Pancreas (tissue), 10 donors: Measurements from ENCODE around the gene RAB3GAP2. TPM values are rescaled to one million over a fixed set of nuclear protein-coding genes. Genes with fewer than 3 reads are reported as not detected.
A peak's percentile ranks its signal among the peaks of the same experiment; 100 is the strongest.

Source experiments
- ATAC-seq, 4 donors: fragments of 200-7000 bp; cut with Tn5 transposase; one replicate each; pipeline versions ENCODE4 v1.8.0 to v1.9.1; 2020; ENCODE audit warnings: mild to moderate bottlenecking in 4 of 4, moderate library complexity in 4 of 4
- DNase-seq, 6 donors: peaks; one replicate each; pipeline ENCODE4 v3.0.0-alpha.2; 2020
- FAIRE-seq: peaks from 2 replicates; lab custom pipeline; 2012; peaks lifted over from hg19 to GRCh38; lab: Jason Lieb, UNC
- H3K27ac ChIP-seq, 4 donors: fragments of 200-600 bp; sonication (generic); 1 replicate in 3 of 4; 2 replicates in 1 of 4; pipeline versions ENCODE4 v1.5.0 to v1.8.0; 2020
- H3K27me3 ChIP-seq, 4 donors: fragments of 200-600 bp; one replicate each; pipeline ENCODE4 v1.8.0; 2021
- H3K36me3 ChIP-seq, 3 donors: fragments of 200-600 bp; sonication (generic) in 1 of 3; one replicate each; pipeline versions ENCODE4 v1.5.0 to v1.8.0; 2020 to 2021
- H3K4me1 ChIP-seq, 3 donors: fragments of 200-600 bp; one replicate each; pipeline ENCODE4 v1.8.0; 2021
- H3K4me3 ChIP-seq, 4 donors: fragments of 200-600 bp; sonication (generic) in 2 of 4; one replicate each; pipeline versions ENCODE4 v1.5.0 to v1.8.0; 2020 to 2021
- H3K9me3 ChIP-seq, 4 donors: fragments of 200-600 bp; one replicate each; pipeline ENCODE4 v1.8.0; 2021
- WGBS, 2 donors: extraction: QIAGEN DNeasy Blood & Tissue Kit; methylation state at CpG; one replicate each; pipeline ENCODE4 v1.1.7; 2013; 5-methylcytosine and 5-hydroxymethylcytosine counted together
- intact Hi-C, 3 donors: fragments of 100-400 bp; cut with DNase I; formaldehyde crosslinking; loops; one replicate each; pipeline versions ENCODE4 v1.11.1 to v1.14.2; 2022
- polyA plus RNA-seq, 2 donors: library from polyadenylated mRNA; stranded (reverse); fragments of 200-250 nt; gene quantifications; one replicate each; pipeline ENCODE4 v1.2.3, GENCODE V29; 2013
- total RNA-seq, 6 donors: library from RNA; stranded (reverse); fragmentation: NEBNext Ultra II Directional in 4 of 6; extraction: Animal tissue kit (Norgen Biotek cat#: 25700) in 4 of 6; gene quantifications; one replicate each; pipeline versions ENCODE4 v1.2.1 to v1.2.4, GENCODE V29; 2021 to 2023
- TF ChIP-seq, protein P1 (sequence below), 4 donors: fragments of 200-600 bp; sonication (generic) in 3 of 4; IDR thresholded peaks; one replicate each; pipeline versions ENCODE4 v1.5.0 to v1.8.0; 2021; ENCODE audit warnings: antibody characterized with exemption in 4 of 4
- donor health status: healthy with polysubstance abuse.
- donor health status: DM: no; HTN: no; CAD: no; lungs with moderate emphysema.
- donor health status: DM: no; HTN: no; CAD: no.
- donor health status: control.
- donor health status: control.
- donor health status: Bipolar disorder and iron deficiency.
- donor health status: DM: yes; HTN: yes; CAD: no.
- donor health status: DM: no; HTN: no; CAD: no.
- donor health status: DM: no; HTN: no; CAD: no.
- donor health status: DM: yes; HTN: yes; CAD: no.

The RAB3GAP2 gene, protein sequence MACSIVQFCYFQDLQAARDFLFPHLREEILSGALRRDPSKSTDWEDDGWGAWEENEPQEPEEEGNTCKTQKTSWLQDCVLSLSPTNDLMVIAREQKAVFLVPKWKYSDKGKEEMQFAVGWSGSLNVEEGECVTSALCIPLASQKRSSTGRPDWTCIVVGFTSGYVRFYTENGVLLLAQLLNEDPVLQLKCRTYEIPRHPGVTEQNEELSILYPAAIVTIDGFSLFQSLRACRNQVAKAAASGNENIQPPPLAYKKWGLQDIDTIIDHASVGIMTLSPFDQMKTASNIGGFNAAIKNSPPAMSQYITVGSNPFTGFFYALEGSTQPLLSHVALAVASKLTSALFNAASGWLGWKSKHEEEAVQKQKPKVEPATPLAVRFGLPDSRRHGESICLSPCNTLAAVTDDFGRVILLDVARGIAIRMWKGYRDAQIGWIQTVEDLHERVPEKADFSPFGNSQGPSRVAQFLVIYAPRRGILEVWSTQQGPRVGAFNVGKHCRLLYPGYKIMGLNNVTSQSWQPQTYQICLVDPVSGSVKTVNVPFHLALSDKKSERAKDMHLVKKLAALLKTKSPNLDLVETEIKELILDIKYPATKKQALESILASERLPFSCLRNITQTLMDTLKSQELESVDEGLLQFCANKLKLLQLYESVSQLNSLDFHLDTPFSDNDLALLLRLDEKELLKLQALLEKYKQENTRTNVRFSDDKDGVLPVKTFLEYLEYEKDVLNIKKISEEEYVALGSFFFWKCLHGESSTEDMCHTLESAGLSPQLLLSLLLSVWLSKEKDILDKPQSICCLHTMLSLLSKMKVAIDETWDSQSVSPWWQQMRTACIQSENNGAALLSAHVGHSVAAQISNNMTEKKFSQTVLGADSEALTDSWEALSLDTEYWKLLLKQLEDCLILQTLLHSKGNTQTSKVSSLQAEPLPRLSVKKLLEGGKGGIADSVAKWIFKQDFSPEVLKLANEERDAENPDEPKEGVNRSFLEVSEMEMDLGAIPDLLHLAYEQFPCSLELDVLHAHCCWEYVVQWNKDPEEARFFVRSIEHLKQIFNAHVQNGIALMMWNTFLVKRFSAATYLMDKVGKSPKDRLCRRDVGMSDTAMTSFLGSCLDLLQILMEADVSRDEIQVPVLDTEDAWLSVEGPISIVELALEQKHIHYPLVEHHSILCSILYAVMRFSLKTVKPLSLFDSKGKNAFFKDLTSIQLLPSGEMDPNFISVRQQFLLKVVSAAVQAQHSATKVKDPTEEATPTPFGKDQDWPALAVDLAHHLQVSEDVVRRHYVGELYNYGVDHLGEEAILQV (N-terminal part only)
- 10 to 100 TPM; 14.3 to 26.2 (median 16.0) TPM for total RNA-seq
- 1 to 10 TPM; 4.8 to 9.8 TPM for polyA plus RNA-seq

DNA sequence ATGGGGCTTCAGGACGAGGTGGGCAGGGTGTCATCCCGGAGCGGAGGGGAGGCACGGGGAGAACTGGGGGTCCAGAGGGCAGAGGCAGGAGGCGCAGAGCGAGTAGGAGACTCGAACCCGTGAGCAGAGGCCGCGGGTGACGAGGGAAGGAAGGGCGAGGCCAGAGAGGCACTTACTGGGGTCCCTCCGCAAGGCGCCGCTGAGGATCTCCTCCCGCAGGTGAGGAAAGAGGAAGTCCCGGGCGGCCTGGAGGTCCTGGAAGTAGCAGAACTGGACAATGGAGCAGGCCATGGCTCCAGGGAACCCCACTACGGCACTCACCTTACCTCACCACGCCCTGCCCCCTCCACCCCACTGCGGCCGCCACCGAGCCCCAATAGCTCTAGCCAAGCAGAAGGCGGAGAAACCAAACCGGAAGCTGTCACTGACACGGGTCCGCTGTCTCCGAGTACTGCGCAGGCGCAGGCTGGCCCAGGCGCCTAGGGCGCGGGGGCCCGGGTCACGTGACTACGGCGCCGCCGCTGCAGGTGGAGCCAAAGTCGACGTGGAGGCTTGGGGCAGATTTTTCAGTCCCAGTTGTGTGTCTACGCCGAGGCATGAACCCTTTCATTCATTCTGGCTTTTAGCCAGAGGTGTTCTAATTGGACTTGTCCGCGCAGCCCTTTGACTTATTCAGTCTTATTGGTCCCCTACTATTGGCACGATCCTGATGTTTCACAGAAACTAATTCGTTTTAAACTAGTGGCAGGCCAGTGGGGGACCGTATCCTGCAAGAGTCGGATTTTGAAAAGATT lies at the start of gene RAB3GAP2:
RAB3GAP2 (minus strand) TSS at position 407 of the 794 bp plus-strand sequence; CDS start at position 291, 116 bp downstream.
- H3K27ac ChIP-seq: peak within 1 kb of the TSS; percentile 70 to 84 (median 78)
- FAIRE-seq: no peak
- intact Hi-C loops: no loop called here
- ATAC-seq: peak; percentile 97 to 99 (median 98)
- TF ChIP-seq, protein P1, sequence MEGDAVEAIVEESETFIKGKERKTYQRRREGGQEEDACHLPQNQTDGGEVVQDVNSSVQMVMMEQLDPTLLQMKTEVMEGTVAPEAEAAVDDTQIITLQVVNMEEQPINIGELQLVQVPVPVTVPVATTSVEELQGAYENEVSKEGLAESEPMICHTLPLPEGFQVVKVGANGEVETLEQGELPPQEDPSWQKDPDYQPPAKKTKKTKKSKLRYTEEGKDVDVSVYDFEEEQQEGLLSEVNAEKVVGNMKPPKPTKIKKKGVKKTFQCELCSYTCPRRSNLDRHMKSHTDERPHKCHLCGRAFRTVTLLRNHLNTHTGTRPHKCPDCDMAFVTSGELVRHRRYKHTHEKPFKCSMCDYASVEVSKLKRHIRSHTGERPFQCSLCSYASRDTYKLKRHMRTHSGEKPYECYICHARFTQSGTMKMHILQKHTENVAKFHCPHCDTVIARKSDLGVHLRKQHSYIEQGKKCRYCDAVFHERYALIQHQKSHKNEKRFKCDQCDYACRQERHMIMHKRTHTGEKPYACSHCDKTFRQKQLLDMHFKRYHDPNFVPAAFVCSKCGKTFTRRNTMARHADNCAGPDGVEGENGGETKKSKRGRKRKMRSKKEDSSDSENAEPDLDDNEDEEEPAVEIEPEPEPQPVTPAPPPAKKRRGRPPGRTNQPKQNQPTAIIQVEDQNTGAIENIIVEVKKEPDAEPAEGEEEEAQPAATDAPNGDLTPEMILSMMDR (IDR thresholded peaks at IDR 0.05): no peak
- peaks cover 11 to 27% (median 15%) of the 10 kb centered on the region in 3 donors for H3K4me1 ChIP-seq
- no peaks in the 10 kb centered on the region for H3K27me3 ChIP-seq
- H3K9me3 ChIP-seq: no peaks in the 10 kb centered on the region
- peaks cover 0 to under 1% (median 0%) of the 10 kb centered on the region in 3 donors for H3K36me3 ChIP-seq
- DNase-seq: peak; percentile 95 to 99 (median 97)
- 0 to 1% methylated on average over 49 of the region's 49 CpGs for WGBS, 2 donors
- H3K4me3 ChIP-seq: peak within 1 kb of the TSS; percentile 72 to 93 (median 84)

DNA sequence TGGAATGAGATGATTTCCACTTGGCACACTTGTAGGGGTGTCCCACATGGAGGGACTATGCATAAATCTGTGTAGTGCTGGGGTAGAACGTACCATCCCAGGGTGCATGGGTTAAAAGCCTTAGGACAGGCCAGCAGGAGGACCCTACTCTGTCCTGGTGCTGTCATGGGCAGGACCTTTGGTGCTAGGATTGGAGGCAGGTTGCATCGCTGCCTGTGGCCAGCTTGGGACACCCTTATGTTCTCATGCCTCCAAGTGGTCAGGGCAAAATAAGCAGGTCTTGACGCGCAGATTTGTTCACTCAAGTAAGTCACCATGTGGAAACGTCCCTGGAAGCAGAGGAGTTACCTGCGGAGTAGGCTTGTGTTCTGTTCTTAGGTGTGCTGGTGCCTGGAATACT lies 49.5 kb upstream of the RAB3GAP2 start:
- H3K36me3 ChIP-seq: no peaks in the 10 kb centered on the region
- no peaks in the 10 kb centered on the region for H3K9me3 ChIP-seq
- no peak for FAIRE-seq
- ATAC-seq: no peak
- H3K4me3 ChIP-seq: no peak overlapping the region
- H3K27ac ChIP-seq: no peak overlapping the region
- WGBS, 2 donors: 82 to 87% methylated on average over 6 of the region's 6 CpGs
- H3K27me3 ChIP-seq: no peaks in the 10 kb centered on the region
- no peak for DNase-seq
- TF ChIP-seq, protein P1 (IDR thresholded peaks at IDR 0.05): no peak
- H3K4me1 ChIP-seq: no peaks in the 10 kb centered on the region
- intact Hi-C loops: no loop called here

DNA sequence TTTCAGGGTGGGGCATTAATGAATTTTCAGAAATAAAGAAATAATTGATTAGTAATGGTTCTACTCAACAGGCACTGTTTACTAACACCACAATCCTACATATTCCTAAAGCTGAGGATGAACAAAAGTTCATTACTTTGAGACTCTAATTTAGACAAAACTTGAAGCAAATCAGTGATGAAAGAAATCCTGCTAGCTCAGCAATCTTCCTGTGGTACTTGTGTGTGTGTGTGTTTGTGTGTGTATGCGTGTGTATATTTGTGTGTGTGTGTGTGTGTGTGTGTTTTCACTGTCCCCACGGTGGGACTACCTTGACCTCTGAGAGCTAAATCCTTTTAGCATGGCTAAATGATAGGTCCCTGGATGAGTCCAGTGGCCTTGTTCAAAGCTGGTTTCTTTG lies 48.5 kb upstream of the RAB3GAP2 start:
- FAIRE-seq: no peak
- H3K27me3 ChIP-seq: no peaks in the 10 kb centered on the region
- no peak for ATAC-seq
- H3K4me1 ChIP-seq: no peaks in the 10 kb centered on the region
- no peak overlapping the region for H3K27ac ChIP-seq
- no peak overlapping the region for H3K4me3 ChIP-seq
- H3K9me3 ChIP-seq: no peaks in the 10 kb centered on the region
- TF ChIP-seq, protein P1 (IDR thresholded peaks at IDR 0.05): no peak
- no peak for DNase-seq
- intact Hi-C loops: no loop called here
- no peaks in the 10 kb centered on the region for H3K36me3 ChIP-seq
- 61 to 89% methylated on average over 2 of the region's 2 CpGs for WGBS, 2 donors

DNA sequence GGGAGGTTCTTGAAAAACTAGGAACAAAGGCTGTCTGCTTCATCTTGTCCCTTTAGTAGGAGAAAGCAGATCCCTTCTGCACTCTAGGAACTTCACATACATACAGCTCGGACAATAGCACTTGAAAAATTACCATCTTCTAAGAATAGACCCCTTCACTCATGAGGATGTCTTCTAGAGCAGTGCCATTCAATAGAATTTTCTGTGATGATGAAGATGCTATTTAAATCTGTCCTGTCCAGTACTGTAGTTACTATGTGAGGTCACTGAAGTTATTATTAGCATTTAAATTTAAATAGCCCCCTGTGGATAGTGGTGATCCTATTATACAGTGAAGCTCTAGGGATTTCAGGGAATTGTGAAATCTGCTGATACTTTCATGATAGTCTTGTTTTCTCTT lies 46.4 kb upstream of the RAB3GAP2 start:
- intact Hi-C loops: loop anchor here in 1 of 3 donors (10.0 kb wide), 1 partner anchor 466 kb away; the partner anchor contains the start of gene MTARC1
- TF ChIP-seq, protein P1 (IDR thresholded peaks at IDR 0.05): no peak
- DNase-seq: no peak

More for the DNA sequence above, 46.4 kb upstream of the RAB3GAP2 start:
- Histone ChIP-seq H3K9me3 (no peaks in the 10 kb centered on the region), H3K4me1 (no peaks in the 10 kb centered on the region), H3K36me3 (no peaks in the 10 kb centered on the region), H3K27me3 (no peaks in the 10 kb centered on the region), H3K27ac (no peak overlapping the region), H3K4me3 (no peak overlapping the region)
- ATAC-seq (no peak), FAIRE-seq (no peak)
- WGBS, 2 donors: 69 to 71% methylated on average over 1 of the region's 1 CpG
